ENCODE results near the gene CADPS.

Gene CADPS

DNA sequence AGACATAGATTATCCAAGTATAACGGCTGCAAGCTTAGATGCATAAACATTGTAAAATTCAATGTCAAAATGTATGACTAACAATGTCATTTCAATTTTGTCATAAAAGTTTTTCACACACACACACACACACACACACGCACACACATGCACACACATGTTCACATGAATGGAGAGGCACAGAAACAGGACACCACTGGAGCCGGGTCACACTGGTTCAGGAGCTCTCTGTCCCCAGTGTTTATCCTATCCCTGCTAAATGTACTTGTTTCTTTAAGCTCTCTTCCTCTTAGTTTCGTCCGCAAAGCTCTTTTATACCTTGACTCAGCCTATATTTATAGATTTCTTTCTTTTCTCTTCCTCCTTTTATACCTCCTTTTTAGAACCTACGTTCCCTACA is 249.9 kb downstream of the CADPS start:
- no peak for DNase-seq

DNA sequence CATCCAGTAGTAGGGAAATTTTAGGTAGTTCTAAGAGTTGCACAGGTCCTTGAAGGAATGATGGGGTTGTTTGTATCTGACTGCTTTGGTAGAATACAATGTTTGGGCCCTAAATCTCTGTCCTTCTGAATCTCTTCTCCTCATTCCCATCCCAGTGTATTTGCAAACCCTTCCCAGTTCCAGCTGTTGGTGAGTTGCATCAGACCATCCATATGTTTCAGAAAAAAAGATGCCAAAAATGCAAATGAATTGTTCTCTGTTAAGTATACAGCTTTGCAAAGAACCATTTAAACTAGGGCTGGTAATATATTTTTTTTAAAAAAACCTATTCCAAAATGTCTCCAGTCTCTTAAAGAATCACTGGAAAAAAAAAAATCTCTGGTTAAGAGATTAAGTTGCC is 251.0 kb downstream of the CADPS start:
- DNase-seq, result no peak

DNA sequence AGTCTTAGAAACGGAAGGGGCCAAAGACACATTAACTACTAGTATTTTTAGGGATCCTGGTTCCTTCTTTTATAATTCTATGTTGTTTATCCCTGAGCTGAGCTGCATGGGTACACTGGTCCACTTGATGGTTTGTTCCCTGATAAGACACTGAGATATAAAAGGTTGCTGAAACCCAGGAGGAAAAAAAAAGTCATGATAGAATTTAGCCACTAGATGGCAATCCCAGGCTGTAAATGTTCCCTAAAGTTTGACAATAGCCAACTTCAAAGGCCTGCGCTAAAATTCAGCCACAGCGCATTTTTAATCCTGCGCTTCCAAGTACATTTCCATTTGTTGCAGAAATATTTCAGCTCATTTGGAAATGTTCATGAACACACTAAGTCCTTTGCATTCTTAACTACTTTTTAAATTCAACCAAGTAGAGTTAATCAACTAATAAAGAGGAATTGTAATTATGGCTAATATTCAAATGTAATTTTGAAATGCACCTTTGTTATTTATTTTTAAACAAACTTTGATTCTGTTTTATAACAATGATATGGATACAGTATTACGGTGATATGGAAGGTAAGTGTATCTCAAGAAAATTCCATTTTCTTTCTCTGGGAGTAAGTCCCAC is 252.6 kb downstream of the CADPS start:
- no peak for DNase-seq

DNA sequence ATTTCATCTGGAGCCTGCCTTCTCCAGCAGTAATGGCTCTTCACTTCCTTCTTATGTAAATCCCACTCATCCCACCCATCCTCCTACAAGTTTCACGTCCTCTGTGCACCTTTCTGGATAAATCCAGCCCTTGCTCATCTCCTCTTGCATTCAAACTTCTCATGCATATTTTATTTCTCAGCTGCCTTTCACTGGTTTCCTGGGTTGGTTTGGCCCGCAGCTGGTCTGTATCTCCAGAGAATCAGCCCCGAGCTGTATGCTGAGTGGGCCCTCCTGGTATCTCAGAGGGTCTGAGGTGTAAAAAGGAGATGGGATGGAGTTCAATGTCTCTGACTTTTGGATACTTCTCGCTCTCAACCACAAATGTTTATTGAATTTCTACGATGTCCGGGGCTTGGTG is 253.3 kb downstream of the CADPS start:
- DNase-seq, result no peak

DNA sequence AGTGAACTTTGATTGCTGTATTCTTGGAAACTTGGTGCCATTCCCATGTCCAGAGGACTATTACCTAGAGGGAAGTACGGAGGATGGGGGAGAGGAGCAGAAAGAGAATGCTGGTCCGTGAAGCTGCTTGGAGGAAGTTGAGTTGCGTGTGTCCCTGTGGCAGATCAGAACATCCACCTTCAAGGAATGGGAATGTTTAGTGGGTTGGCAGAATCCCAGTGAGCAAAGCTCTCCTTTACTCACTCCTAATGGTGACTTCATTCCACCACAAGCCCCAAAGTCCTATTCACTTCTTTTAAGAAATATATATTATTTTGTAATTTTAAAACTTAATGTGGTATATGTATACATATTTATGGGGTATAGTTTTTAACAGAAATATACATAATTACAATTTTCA is 254.0 kb downstream of the CADPS start:
- DNase-seq, result no peak

DNA sequence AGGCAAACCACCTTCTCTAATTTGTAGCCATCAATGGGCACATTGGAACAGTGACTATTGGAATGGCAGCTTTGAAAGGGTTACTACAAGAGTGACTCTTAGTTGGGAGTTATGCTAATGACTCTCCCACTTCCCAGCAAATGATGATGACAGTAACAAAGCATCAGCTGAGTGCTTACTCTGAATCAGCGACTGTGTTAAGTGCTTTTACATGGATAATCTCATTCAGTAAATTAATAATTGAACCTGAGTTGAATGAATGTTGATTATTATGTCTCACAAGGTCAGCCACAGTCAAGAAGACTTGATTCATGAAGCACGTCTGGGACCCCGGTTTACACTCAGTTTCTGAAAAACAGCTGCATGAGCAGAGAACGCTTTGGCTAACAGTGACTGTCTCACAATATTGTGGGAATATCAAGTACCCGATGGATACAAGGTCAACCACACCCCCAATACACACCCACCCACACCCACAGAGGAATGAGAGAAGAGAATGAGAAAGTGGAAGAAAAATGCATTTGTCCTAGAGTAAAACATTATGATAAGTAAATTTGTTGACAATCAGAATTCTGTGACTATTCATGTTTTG is 259.9 kb downstream of the CADPS start:
- no peak for DNase-seq

DNA sequence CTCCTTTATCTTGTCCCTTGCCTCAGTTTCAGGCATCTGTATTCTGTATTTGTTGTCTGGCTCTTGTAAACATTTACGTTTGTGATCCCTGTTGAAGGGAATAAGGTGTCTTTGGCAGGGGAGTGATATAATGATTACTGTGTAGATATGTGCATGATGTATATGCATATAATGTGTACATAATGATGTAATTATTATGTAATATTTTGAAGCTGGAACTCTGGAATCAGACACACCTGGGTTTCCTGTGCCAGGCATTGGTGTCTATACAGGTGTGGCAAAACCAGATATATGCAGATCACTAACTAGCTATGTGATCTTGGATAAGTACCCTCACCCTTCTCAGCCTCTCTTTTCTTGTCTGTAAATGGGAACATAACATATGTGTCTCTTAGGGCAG is 260.7 kb downstream of the CADPS start:
- no peak for DNase-seq

DNA sequence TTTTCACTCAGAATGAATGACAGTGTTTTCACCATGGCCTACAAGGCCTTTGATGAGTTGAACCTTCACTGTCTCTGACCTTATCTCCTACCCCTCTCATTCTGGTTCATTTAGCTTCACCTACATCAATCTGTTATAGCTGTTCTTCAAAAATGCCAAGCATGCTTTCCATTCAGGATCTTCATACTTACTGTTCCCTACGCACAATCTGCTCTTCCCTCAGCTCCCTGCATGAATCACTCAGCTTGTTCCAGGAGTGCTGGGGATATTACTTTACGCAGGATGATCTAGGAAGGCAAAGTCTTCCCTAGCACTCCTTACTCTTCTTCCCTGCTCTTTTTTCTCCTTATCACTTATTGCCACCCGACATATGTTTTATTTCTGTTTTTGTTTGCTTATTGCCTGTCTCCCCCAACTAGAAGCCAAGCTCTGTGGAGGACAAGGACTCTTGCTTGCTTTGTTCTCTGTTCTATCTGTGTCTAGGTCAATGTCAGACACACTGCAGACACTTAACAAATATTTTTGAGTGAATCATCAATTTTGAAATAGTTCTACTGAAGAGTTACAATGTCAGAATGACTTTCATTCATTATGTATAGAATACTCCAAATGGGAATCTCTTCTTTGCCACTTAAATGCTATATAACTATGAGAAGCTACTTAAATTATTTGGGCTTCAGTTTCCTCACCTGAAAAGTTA is 263.5 kb downstream of the CADPS start:
- no peak for DNase-seq

DNA sequence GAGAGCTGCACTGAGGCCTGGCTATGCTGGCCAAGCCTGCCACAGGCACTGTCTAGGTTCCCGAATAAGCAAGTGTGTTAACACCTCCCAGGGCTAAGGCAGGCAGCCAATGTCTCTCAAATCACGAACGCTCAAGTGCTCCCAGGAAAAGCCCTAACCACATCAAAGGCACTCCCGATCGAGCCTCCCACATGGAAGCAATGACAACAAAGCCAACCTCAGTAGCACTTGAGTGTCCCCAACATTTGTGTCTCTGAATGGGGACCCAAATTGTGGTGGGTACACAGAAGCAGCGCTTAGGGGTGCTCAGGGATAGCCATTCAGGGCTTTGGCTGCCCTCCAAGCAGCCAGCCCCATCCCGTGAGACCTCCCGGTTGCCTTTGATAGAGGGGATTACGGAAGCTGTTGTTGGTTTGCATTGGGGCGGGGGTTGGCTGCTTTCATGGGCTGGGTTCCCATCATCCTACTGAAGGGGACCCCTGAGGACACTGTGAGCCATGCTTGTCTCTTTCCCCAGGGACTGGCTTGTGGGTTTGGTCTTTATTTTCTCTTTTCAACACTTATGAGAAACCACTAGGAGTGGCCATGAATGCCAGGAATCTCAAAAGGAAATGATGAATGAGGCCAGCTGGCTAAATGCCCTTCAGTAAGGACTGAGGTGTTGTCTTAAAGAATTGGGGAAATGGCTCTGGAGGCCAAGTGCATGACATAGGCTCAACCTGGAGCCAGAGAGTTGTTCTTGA is 267.8 kb downstream of the CADPS start:
- no peak for DNase-seq

DNA sequence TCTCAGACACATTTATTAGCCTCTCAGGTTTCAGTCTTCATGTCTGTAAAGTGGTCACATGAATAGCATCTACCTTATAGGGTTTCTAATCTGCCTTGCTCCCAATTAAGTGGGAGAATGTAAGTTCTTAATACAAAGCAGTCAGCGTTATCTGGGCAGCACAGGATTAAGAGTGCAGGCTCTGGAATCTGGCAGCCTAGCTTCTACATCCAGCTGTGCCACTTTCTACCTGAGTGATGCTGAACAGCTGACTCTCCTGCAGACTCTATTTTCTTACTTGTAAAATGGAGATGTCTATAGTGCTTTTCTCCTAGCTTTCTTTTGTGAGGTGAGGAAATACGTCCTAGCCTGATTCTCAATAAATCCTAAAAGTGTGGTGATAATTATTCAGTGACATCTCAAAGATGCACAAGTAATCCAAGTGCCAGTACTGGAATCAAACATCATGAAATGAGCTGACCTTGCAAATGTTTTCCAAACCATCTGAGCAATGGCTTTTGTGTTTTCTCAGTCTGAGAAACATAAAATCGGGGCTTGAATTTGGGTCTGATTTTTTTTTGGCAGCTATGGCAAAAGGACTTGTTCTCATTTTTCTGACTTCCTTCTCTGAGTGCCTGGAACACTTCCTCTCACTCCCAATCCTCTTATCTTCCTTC is 269.7 kb downstream of the CADPS start:
- no peak for DNase-seq

DNA sequence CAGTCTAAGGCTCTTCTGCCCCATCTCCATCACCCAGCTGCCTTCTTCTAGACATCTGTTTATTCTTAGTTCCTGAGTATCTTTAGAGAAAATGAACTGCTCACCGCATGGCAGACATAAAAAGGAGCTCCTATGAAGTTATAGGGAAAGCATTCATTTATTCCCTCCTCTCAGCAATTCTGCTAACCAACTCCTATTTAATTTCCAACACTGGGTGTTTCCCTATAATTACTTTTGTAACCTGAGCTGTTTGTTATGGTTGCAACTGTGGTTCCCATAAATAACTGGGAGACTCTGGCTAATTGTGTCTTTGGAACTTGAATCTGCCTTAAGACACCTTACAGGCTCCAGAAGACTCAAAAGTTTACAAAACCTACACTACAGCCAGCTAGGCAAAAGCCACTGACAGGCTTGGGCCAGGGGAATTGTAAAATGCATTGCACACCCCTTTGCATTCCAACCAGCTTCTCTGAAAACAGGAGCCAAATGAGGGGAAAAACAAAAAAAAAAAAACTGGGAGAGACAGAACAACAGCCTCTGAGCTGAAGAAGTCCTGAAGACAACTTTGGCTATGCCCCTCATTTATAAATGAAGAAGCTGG is 270.4 kb downstream of the CADPS start:
- no peak for DNase-seq

DNA sequence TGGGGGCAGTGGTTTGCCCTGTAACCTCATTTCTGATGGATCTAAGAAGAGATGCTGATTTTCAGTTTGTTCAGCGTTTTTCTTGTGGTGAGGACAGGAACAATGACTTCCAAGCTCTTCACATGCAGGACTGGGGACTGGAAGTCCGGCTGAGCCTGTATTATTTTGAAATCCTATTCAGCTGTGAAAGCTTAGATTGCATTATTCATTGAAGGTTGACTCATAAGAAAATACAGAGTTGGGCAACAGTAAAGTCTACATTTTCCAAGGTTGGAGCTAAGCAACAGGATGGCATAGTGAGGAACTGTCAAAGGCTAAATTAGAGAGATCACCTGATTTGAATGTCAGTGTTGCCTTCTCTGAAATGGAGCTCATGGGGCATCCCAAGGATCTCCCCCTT is 270.9 kb downstream of the CADPS start:
- no peak for DNase-seq

DNA sequence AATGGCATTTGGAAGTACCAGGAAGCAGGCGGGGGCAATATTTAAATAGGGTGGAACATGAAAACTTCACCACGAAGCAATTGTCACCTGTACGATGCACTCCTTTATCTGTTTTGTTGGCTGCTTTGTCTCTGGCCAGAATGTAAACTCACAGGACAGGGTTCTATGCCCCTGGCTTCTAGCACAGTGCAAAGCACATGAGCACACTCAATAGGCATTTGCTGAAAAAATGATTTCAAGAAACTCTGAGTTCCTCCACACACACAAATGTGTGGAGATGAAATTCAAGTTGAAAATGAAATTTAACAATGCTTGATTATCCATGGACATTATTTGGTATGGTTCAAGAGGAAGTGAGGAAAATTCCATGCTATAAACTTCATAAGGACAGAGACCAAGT is 272.2 kb downstream of the CADPS start:
- DNase-seq, result no peak

DNA sequence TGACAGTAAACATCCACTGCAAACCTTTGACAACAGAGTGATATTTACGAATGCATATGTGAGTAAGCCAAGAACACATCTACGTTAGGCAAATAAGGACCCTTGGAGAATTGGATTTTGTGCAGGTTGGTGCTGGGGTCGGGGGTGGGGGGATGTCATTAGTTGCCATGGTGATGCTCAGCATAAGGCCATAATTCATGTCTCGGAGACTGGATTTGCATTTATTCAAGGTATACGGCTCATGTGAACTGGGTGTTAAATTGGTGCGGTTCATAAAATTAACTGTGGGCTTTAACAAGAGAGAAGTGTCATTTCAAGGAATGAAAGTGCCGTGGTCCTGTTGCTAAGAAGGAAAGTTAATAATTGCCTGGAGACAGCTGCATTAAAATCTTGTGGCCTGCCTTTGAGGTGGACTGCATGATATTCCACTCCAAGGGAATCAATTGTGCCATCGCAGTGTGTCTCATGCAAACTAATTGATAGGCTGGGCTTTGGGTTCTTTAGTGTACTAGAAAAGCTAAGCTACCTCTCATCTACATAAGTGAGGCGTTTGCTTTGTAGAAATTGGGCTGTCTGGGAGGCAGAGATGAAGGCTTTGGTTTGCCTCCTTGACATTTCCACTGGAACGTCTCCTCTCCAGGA is 273.0 kb downstream of the CADPS start:
- DNase-seq, result no peak

DNA sequence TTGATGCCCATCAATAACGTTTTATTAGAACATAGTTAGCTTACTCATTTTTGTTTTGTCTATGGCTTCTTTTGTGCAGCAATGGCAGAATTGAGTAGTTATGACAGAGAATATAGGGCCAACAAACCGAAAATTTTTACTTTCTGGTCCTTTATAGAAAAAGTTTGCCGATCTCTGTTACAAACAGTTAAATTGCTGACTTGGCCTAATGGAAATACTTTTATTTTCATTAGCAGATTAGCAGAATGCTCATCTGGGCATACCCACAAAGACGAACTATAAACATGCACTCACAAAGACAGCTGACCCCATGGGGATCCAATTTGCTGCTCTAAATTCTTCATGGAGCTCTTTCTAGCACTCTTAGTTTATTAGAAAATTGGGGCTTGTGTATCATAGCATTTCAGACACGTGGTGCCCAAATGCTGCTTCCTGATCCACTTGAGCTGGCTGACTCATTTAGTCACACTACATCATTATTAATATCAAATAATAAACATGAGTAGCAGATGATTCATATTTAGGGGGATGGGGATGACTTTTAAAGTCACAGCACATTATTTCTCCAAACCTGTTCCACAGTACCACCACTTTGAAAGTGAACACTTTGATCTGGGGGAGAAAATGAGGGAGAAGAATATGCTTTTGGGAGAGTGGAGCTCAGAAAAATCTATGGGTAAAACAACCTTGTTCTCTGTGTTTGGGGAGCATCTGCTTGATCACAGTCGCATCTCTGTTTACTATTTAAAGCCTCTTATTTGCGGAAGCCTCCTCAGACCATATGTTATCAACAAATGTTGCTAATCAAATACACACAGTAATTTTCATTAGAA is 273.8 kb downstream of the CADPS start:
- no peak for DNase-seq

DNA sequence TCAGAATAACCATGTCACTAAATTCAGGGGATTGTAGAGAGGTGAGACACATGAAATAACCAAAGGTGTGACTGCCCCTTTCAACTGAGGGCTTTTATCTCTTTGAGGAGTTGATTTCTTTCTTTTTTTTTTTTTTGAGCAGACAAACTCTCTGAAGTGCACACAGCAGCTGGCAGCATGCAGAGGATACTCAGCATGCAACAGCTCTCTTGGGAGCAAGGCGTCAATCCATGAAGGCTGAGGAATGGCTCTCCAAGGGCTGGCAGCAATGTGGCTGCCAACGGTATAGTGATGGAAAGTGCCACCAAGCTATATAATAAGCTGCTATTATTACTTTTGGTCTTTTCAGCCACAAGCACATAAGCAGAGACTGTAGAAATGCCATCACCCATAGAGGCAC is 275.2 kb downstream of the CADPS start:
- DNase-seq, result no peak

DNA sequence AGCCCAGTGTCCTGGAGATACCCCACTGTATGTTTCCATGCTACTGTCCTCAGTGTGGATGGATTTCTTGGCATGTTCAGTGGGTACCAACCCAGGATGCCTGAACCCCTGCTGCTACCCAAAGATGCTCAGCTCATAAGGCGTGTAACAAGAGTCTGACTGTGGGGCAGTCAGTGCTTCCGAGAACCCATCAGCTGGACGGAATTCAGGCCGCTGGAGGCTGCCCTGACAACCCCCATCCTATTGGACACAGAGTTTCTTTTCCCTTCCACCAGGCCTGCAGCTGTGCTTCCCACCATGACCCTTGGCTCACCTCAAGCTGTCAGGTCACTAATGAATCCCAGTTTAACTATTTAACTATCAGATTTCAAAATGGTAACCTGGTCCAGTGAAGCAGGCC is 277.7 kb downstream of the CADPS start:
- DNase-seq, result no peak

DNA sequence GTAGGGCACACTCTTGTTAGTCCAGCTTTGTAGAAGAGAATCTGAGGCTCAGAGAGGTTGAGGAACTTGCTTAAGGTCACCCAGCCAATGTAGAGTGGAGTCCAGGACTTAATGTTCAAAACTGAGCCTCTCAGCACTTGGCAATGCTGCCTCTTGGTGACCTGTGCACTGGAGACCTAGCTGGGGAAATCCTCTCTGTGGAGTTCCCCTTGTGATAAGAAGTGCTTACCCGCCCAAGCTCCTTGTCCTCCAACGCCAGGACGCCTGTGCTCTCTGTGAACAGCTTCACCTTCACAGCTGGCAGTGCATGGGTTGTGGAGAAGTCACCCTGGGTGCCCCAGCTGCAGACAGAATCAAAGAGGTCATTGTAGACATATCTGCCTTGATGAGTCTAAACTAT is 282.8 kb downstream of the CADPS start:
- DNase-seq, result no peak

DNA sequence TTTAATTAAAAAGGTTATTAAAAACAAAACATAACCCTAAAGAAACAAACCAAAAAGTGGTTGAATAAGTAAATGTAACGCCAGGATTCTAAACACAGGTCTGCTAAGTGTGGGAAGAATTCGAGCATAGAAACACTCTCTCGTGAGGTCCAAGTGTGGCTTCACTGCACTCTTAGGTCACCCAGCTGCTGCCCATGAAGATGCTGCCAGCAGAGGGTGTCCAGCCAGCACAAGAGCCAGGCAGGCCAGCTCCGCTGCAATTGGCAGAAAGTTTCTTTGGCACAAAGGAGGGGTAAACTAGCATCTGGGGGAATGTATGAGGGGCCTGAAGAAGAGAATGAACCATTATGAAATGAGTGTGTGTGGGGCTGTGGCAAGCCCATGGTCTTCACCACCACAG is 286.1 kb downstream of the CADPS start:
- DNase-seq, result no peak

DNA sequence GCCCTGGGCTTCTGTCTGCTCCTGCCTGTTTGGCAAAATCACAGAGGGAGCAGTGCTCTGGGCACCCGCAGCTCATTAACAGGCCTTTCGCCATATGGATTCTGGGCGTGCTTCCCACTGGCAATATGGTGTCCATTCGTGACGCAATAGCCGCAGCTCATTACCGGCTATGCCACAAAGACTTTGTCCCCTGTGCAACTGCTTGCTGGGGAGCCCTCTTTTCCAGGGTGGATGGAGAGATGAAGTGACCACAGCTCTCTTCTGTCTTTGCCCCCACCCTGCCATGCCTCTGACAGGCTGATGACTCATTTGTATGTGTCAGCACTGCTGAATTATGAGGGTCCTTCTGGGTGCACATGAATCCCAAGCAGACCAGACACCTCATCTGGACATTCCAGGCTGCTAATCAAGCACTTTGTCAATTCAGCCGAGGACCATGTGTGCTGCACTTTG is 287.6 kb downstream of the CADPS start:
- no peak for DNase-seq

DNA sequence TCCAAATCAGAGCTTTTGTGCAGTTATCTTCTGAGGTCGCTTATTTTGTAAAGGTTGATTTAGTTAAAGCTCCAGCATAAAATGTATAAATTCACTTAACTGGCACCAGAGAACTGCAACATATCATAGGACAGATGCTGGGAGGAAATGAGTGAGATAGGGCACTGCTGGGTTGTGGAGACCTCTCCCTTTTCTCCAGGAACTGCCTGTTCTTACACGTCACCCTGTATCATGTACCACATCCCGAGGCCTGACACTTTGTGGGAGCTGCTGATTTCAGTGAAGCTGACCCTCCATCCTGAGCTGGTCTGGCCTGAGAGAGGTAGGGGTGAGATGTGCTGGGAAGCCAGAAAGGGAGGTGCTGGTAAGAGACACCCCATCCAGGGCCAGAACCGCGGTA is 288.0 kb downstream of the CADPS start:
- DNase-seq, result no peak

DNA sequence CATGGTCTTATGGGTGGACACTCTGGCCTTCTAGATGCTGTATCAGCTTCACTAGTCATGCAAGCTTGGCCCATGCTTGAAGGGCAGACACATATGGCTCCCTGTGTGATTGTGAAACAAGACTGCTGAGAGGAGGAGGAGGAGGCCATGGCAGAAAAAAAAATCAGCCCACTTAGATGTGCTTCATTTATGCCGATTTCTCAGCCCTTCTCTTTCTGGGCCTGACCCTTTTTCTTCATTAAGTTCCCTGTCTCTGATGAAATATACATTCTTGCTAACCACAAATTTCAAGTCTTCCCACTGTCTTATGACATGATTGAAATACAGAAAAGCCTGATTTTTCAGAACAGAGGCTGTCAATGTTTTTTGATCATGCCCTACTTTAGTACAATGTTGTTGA is 288.9 kb downstream of the CADPS start:
- no peak for DNase-seq
